HG03575 (cell line): Measurements from ENCODE around the gene SUPT3H.

Experiments used
- ATAC-seq: cut with Tn5 transposase; IDR thresholded peaks from one replicate; pipeline ENCODE4 v1.9.1; 2021; ENCODE audit not compliant: unreplicated experiment, insufficient number of reproducible peaks, low FRiP score; ENCODE audit errors: extremely low read depth

Gene SUPT3H

GRCh38 chr6:45000833-45001232, 376.9 kb downstream of the SUPT3H start:
- no peak for ATAC-seq

DNA sequence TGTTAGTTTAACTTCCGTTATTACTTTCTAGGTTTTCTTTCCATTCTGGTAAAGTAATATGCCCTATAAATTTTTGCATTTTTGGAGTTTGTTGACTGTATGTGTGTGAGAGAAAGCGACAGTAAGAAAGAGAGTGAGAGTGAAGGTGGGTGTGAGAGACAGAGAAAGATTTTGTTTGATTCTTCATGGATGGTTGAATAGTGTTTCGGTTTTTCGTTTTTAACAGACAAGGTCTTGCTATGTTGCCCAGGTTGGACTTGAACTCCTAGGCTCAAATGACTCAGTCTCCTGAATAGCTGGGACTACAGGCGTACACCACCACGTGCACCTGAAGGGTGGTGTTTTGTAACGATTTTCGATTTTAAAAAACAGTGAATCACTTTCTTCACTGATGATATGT, 378.7 kb downstream of the SUPT3H start:
- no peak for ATAC-seq

GRCh38 chr6:44995486-44996132, 382.1 kb downstream of the SUPT3H start:
- ATAC-seq, result no peak

GRCh38 chr6:44989391-44989790, 388.3 kb downstream of the SUPT3H start:
- no peak for ATAC-seq

GRCh38 chr6:44985006-44985405, 392.7 kb downstream of the SUPT3H start:
- no peak for ATAC-seq

DNA sequence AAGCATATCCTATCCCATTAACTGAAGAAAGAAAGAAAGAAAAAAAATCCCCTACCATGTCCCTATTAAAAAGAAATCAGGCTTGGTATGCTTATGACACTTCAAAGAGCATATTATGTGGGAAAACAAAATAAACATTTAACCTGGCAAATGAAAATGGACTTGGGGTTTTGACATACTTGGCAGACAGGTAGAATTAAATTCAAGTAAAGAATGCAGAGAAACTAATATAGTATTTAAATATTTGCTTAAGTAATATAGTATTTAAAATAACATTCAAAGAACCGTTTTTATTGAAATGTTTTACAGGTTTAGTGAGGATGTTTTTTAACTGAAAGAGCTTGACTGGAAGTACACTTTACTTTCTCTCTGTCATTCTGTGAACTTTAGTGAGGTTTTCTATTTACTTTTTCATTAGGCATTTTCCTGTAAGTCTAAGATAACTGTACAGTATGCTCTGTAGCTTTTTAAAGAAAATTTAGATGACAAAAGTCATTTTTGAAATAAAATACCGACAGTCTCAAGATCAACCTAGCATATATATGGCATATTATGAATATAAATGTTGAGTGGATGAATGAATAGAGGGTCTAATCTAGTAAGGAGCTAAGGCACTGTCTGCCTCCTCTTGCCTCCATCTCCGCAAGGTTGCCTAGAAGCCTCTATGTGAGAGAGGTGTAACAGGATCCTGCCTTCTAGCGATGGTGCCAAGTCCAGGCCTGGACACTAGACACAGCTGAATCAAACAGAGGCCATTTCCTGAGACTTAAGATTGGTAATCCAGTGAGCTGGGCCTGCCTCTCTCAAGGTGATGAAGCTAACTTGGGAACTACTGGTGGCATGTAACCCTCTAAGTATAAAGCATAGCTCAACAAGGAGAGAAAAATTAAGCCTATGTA, 394.0 kb downstream of the SUPT3H start:
- no peak for ATAC-seq

DNA sequence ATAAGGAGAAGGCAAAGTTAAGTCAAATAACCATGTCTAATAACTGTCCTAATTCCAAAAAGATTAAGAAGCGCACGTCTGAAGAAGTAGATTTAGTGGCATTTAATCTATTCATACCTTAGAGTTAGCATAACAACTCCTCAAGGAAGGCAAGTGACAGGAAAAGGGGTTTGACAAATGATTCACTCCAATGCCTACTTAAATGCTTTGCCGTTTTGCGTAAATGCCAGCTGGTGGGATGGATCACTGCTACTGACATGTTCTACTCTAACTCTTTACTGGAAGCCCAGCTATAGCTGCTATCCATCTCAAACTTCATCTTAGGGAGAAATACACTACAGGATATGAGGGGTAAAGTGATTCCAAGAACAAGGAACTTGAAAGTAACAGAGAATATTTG, 396.9 kb downstream of the SUPT3H start:
- no peak for ATAC-seq

GRCh38 chr6:44976677-44977641, 400.8 kb downstream of the SUPT3H start:
- ATAC-seq, result no peak

DNA sequence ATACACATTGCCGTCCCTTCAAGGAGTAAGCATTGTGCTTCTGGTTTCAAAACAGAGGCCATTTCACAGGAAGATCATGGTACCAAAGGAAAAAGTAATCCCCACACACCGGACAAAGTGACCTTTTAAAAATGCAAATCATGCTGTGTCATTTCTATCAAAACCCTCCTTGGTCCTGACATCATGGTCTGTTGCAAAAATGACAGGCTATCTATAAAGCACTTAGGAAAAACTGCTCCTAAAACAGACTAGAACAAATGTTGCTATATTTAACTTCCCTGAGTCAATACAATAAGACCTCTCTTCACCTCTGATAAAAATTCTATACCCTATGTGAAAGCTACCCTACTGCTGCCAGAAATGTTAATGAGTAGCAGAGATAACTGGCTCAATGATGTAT, 403.2 kb downstream of the SUPT3H start:
- ATAC-seq, result no peak

DNA sequence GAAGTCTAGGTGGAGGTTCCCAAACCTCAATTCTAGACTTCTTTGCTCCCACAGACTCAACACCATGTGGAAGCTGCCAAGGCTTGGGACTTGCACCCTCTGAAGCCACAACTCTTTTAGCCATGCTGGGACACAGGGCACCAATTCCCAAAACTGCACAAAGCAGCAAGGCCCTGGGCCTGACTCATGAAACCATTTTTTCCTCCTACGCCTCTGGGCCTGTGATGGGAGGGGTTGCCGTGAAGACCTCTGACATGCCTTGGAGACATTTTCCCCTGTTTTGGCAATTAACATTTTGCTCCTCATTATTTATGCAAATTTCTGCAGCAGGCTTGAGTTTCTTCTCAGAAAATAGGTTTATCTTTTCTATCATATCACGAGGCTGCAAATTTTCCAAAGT, 405.0 kb downstream of the SUPT3H start:
- no peak for ATAC-seq

DNA sequence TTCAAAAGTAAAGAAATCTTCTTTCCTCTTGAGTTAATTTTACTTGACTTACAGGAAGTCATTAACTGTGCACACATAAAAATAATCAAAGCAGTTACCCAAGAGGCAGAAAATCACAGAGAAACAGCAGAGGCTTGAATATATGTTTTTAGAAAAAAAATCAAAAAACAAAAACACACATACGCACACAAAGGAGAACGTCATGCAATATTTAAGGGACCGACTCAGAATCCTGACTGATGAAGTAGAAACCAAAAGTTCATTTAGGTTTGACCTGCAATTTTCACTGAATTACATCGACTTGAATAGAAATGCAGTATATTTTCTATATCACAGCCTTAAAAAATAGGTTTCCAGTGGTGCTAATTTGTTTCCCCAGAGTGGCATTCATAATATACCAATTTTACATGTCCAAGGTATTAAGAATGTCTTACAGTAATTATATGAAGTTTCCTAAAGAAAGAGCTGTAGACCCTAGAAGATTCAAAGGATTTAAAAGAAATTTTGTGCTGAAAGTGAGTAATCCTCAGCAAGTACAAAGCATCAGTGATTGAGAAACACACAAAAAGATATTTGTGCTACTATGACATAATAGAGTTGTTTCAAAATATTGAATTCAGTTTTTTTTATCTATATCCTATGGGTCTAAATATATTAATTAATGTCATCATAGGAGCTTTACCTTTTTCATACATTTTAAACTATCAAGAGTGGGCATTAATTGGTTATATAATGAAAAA, 408.1 kb downstream of the SUPT3H start:
- ATAC-seq, result no peak

DNA sequence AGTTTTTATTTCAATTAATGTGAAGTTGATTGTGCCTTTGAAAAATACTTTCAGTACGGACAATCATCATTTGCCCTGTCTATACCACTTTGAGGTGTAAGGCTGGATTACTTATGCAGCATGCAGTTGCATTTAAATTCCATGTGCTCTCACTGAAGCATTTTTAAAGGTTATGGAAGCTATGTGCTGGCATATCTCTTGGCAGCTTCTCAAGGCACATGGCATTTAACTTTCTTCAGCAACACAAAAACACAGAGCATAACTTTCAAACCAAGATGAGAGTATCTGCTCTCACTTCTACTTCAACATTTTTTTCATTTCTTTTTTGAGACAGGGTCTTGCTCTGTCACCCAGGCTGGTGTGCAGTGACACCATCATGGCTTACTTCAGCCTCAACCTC, 410.3 kb downstream of the SUPT3H start:
- ATAC-seq, result no peak

DNA sequence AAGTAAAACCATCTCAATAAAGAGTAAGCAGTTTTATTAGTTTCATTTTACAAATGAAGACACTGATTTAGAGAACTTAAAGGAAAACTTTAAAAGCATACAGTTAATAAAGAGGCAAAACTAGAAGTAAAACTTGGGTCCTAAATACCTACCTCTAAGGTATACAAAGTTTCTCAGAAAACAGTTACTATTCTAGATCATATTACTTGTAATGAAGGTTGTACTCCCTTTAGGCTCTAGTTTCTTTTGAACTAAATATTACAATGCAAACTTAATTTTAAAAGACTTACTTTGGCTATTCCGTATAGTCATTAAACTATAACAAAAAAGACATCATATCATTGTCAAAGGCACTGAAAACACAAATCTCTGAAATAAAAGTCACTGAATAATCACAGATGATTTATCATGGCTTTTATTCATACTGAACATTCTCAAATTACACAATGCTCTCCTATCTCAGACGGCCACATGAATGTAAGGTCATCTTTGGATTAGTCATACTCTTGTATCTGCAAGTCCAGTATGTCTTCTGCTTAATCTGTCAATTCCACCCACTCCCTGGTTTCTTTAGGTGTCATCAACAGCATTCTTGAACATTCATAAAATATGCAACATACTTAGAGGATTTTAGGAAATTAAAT, 411.2 kb downstream of the SUPT3H start:
- ATAC-seq, result no peak

DNA sequence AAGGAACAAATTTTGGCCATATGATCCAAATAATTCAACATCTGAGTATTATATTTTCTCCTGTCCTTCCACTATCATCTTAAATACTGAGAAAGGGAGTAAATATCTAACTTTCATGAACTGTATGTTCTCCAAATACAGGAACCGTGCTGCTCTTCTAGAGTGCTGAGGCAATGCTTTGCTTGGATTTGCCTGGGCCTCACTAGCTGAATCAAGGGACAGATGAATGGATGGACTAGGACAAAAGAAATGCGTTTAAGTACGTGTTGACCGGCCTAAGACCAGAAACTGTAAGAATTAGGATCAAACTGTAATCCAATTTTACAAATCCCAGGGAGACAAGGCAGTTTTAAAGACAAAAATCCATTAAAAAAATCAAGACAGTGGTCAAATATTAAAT, 412.0 kb downstream of the SUPT3H start:
- ATAC-seq, result no peak

DNA sequence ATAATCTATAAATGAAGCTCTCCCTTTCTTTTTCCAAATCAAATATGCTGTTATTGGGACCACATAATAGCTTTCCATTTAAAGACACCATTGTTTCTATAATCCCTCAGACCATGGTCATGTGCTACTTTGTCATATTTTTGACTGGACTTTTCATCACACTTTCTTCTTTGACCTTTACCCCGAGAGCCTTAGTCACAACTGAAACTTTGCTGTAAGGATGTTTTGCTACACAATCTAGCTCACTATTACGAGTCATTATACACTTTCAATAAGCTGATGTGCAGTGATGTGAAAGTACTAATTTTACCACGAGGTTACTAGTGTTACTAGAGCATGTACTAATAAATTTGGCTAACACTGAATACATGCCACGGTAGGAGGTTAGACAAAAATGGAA, 416.8 kb downstream of the SUPT3H start:
- ATAC-seq, result no peak

DNA sequence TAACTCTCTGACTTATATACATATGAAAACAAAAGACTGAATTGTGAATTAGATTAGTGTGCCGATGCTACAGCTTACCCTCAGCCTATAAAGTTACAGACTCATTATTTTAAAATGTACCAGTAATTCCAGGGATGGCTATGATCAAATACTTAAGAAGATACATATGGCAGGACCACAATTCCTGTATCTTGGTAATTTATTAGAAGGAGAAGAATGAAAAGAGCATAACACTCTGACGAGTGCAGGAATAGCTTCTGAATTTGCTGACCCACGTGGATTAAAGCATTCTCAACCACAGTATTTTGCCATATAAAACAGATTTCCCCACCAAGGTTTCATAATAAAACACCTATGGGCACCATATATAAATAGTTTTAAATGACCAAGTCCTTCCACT, 418.1 kb downstream of the SUPT3H start:
- no peak for ATAC-seq

DNA sequence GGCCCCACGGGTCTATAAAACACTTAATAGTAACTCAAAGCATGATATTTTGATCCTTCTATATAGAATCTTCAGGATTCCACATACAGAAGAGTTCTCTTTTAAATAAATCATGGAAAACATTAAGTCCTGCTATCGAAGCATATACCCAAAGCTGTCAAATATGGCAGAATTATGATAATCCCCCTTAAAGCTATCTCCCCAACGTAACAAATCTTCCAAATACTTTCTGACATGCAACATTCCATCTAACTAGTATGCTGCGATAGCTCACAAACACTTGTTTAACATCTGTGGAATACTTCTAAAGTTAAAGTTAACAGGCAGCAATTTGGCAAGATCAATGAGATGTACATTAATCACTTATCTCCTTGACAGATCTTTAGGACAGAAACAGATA, 420.6 kb downstream of the SUPT3H start:
- ATAC-seq, result no peak

- no peak for ATAC-seq
Measured at GRCh38 chr6:44956396-44956795, 421.3 kb downstream of the SUPT3H start.
